Measurements from ENCODE around the gene PDGFB.

PDGFB gene

GRCh38 chr22:39174498-39175352 lies 70.1 kb downstream of the PDGFB start:
- peak; percentile 87 for DNase-seq (ENCODE audit: low spot score)

GRCh38 chr22:39173787-39174497 lies 70.8 kb downstream of the PDGFB start:
- DNase-seq (ENCODE audit: low spot score), result no peak
